Activated B cell treated with CpG ODN at 0.5 μM for 24 hours (primary cell): ENCODE measurements around the gene TRIM50. TPM values are rescaled to one million over a fixed set of nuclear protein-coding genes. Genes with fewer than 3 reads are reported as not detected.

Source experiments
- ATAC-seq: fragments of 200-7000 bp; cut with Tn5 transposase; one replicate; pipeline ENCODE4 v1.10.0; 2021; ENCODE audit warnings: low read depth, mild to moderate bottlenecking, moderate library complexity
- CTCF ChIA-PET: fragments of 350-600 bp; sonication (Branson Sonifier 250); formaldehyde crosslinking; loops from one replicate; lab custom pipeline; 2021; ENCODE audit warnings: antibody characterized with exemption; lab: Charles Lee
- POLR2A ChIA-PET: fragments of 350-600 bp; sonication (Branson Sonifier 250); formaldehyde crosslinking; loops from one replicate; lab custom pipeline; 2021; ENCODE audit warnings: antibody characterized with exemption; lab: Charles Lee
- DNase-seq: peaks from one replicate; pipeline ENCODE4 v3.0.0; 2022
- H3K27ac Mint-ChIP-seq: one replicate; pipeline ENCODE4 v1.8.0; 2020; ENCODE audit warnings: mixed read lengths
- H3K27me3 Mint-ChIP-seq: one replicate; pipeline ENCODE4 v1.8.0; 2021; ENCODE audit warnings: mixed read lengths
- H3K36me3 Mint-ChIP-seq: one replicate; pipeline ENCODE4 v1.8.0; 2021; ENCODE audit warnings: low read depth, mixed read lengths
- H3K4me1 Mint-ChIP-seq: one replicate; pipeline ENCODE4 v1.8.0; 2021; ENCODE audit warnings: mixed read lengths
- H3K4me3 Mint-ChIP-seq: one replicate; pipeline ENCODE4 v1.8.0; 2020; ENCODE audit warnings: mild to moderate bottlenecking, mixed read lengths
- H3K9me3 Mint-ChIP-seq: one replicate; pipeline ENCODE4 v1.8.0; 2020; ENCODE audit warnings: mixed read lengths
- intact Hi-C: fragments of 100-400 bp; cut with micrococcal nuclease; formaldehyde crosslinking; loops from one replicate; pipeline ENCODE4 v1.15.1; 2024
- total RNA-seq: library from RNA; stranded (reverse); gene quantifications from 2 replicates; pipeline ENCODE4 v1.2.3, GENCODE V29; 2022
- TF ChIP-seq, protein P1 (sequence below): fragments of 200-600 bp; IDR thresholded peaks from one replicate; pipeline ENCODE4 v1.8.0; 2022; ENCODE audit warnings: antibody characterized with exemption, mild to moderate bottlenecking

The TRIM50 gene
- total RNA-seq, 1 donor from 2014 or later, result not detected

- intact Hi-C loops, result no loop called here
- H3K9me3 Mint-ChIP-seq, result no peaks in the 10 kb centered on the region
- ChIA-PET CTCF (no interaction called here), POLR2A (no interaction called here)
- no peaks in the 10 kb centered on the region for H3K36me3 Mint-ChIP-seq
- peaks cover 2% of the 10 kb centered on the region for H3K4me1 Mint-ChIP-seq
- H3K27ac Mint-ChIP-seq, result no peak overlapping the region
- no peak for DNase-seq
- H3K4me3 Mint-ChIP-seq, result no peak overlapping the region
- TF ChIP-seq, protein P1, sequence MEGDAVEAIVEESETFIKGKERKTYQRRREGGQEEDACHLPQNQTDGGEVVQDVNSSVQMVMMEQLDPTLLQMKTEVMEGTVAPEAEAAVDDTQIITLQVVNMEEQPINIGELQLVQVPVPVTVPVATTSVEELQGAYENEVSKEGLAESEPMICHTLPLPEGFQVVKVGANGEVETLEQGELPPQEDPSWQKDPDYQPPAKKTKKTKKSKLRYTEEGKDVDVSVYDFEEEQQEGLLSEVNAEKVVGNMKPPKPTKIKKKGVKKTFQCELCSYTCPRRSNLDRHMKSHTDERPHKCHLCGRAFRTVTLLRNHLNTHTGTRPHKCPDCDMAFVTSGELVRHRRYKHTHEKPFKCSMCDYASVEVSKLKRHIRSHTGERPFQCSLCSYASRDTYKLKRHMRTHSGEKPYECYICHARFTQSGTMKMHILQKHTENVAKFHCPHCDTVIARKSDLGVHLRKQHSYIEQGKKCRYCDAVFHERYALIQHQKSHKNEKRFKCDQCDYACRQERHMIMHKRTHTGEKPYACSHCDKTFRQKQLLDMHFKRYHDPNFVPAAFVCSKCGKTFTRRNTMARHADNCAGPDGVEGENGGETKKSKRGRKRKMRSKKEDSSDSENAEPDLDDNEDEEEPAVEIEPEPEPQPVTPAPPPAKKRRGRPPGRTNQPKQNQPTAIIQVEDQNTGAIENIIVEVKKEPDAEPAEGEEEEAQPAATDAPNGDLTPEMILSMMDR, result no peak
- ATAC-seq, result no peak
- H3K27me3 Mint-ChIP-seq, result peaks cover 11% of the 10 kb centered on the region
Observed at GRCh38 chr7:73341877-73342276, 14.0 kb upstream of the TRIM50 start.

DNA sequence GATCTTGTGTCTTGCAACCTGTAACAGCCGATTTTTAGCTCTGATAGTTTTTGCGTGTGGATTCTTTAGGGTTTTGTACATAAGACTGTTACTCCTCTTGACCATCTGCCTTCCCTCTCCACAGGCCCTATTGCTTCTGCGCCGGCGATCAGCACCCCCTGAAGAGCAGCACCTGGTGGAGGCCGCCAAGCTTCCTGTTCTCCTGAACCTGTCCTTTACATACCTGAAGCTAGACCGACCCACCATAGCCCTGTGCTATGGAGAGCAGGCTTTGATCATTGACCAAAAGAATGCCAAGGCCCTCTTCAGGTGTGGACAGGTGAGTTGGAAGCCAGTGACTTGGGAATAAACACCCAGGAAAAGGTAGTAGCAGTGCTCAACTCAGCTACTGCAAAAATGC lies 12.6 kb upstream of the TRIM50 start:
- TF ChIP-seq, protein P1, result no peak
- ATAC-seq, result no peak
- intact Hi-C loops, result no loop called here
- no peak overlapping the region for H3K4me3 Mint-ChIP-seq
- DNase-seq, result no peak
- H3K9me3 Mint-ChIP-seq, result no peaks in the 10 kb centered on the region
- H3K27me3 Mint-ChIP-seq, result peaks cover 11% of the 10 kb centered on the region
- POLR2A ChIA-PET, result no interaction called here
- CTCF ChIA-PET, result no interaction called here
- H3K27ac Mint-ChIP-seq, result no peak overlapping the region
- H3K36me3 Mint-ChIP-seq, result no peaks in the 10 kb centered on the region
- H3K4me1 Mint-ChIP-seq, result peaks cover 2% of the 10 kb centered on the region

DNA sequence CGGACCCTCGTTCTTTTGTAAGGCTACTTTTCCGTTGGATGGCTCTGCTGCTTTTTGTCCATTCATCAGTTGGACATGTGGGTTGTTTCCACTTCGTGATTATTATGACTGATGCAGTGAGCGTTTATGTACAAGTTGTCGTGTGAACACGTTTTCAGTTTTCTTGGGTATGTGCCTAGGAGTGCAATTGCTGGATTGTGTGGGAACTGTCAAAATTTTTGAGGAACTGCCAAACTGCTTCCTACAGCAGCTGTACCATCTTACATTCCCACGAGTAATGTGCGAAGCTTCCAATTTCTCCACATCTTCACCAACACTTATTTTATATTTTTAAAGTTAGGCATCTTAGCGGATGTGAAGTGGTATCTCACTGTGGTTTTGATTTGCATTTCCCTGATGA lies 10.4 kb upstream of the TRIM50 start:
- Mint-ChIP-seq H3K27ac (no peak overlapping the region), H3K4me3 (no peak overlapping the region), H3K4me1 (peaks cover 2% of the 10 kb centered on the region), H3K27me3 (peaks cover 9% of the 10 kb centered on the region), H3K36me3 (no peaks in the 10 kb centered on the region), H3K9me3 (no peaks in the 10 kb centered on the region)
- intact Hi-C loops, result no loop called here
- ATAC-seq (no peak), DNase-seq (no peak)
- CTCF ChIA-PET, result no interaction called here
- TF ChIP-seq, protein P1, result no peak
- POLR2A ChIA-PET, result no interaction called here

DNA sequence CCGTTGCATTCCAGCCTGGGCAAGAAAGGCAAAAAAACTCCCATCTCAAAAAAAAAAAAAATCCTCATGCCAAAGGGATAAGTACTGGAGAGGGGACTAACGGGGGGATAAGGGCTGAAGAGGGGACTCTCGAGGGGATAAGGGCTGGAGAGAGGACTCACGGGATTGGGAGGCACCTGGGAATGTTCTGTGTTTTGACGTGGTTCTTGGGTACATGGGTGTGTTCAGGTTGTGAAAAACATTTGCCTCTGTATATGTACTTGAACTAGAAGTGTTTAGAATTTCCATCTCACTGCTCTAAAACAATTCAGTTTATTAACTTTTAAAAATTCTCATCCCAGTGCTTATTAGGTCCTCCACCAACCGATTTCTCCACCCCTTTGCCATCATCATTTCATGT lies 4.6 kb upstream of the TRIM50 start:
- Mint-ChIP-seq H3K36me3 (no peaks in the 10 kb centered on the region), H3K9me3 (no peaks in the 10 kb centered on the region), H3K4me1 (no peaks in the 10 kb centered on the region), H3K27ac (no peak overlapping the region), H3K27me3 (peaks cover 6% of the 10 kb centered on the region), H3K4me3 (no peak overlapping the region)
- intact Hi-C loops, result no loop called here
- no peak for ATAC-seq
- TF ChIP-seq, protein P1, result no peak
- no peak for DNase-seq
- ChIA-PET CTCF (no interaction called here), POLR2A (no interaction called here)

DNA sequence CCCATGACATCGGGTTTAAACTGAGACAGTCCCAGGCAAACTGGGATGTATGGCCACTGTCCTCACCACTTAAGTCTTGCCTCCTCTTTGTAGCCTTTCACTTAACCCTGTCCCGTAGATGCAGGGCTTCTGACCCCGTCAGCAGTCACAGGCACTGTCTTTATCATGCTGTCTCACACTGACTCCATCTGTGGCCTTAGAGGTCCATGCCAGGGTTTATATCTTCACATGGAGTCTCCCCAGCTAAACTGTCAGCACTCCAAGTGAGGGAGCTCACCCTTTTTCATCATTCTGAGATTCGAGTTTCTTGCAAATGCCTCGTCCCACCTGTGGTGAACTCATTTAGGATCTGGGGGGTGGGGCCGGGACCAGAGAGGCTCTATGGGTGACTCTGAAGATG lies 2.9 kb upstream of the TRIM50 start:
- TF ChIP-seq, protein P1, result no peak
- H3K4me3 Mint-ChIP-seq, result no peak overlapping the region
- DNase-seq (no peak), ATAC-seq (no peak)
- CTCF ChIA-PET, result no interaction called here
- peaks cover 6% of the 10 kb centered on the region for H3K27me3 Mint-ChIP-seq
- no peak overlapping the region for H3K27ac Mint-ChIP-seq
- no peaks in the 10 kb centered on the region for H3K36me3 Mint-ChIP-seq
- intact Hi-C loops, result no loop called here
- POLR2A ChIA-PET, result no interaction called here
- no peaks in the 10 kb centered on the region for H3K9me3 Mint-ChIP-seq
- H3K4me1 Mint-ChIP-seq, result no peaks in the 10 kb centered on the region
